Activated CD4-positive, CD25-positive, alpha-beta regulatory T cell treated with anti-CD3 and anti-CD28 coated beads, Interleukin-2, amount 50 U/mL, for 16 hours (primary cell): ENCODE results near the gene ADGRG3.
"Not testable (repeated sequence)": the region's sequence is repeated elsewhere in the genome, so short reads cannot be mapped to it uniquely, and the experiment has no call there.

Experiments used
- DNase-seq: peaks from one replicate; pipeline ENCODE4 v3.0.0-alpha.2; 2020; ENCODE audit warnings: low read depth, low spot score

Gene ADGRG3

DNA sequence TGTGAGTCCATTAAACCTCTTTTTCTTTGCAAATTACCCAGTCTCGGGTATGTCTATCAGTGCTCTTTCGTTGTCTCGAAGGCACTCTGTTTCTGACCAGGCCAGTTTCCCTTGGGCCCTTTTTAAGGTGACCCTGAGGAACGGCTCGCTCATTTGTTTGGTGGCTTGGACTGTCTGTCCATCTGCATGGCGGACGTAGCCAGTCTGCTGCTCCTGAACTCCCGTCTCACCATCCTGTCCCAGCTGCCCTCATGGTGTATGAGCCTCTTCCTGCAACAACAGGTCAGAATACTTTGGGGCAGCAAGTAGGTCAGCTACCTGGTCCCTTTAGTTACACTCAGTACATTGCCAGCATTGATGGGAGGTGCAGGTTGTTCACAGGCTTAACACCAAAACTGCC lies 45.5 kb downstream of the ADGRG3 start:
- DNase-seq, result no peak

DNA sequence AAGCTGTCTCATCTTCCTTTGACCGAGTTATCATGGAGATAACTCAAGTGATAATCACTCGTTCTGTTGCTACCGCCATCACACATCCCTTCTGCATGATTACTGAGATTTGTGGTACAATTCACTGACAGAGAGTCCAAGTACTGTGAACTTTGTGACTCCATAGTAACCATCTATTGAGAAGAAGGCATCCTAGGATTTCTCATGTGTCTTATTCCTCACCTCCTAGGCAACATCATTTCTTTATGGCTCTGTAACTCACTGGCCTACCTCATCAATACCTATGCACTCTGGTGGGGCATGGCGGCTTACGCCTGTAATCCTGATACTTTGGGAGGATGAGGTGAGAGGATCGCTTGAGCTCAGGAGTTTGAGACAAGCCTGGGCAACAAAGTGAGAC lies 45.9 kb downstream of the ADGRG3 start:
- no peak for DNase-seq

- DNase-seq, result no peak
These were observed 52.1 kb downstream of the ADGRG3 start for GRCh38 chr16:57720142-57720575.

- no peak for DNase-seq
These were observed 53.5 kb downstream of the ADGRG3 start for GRCh38 chr16:57721356-57722209.

GRCh38 chr16:57722210-57722499 lies 54.0 kb downstream of the ADGRG3 start:
- DNase-seq, result no peak

DNA sequence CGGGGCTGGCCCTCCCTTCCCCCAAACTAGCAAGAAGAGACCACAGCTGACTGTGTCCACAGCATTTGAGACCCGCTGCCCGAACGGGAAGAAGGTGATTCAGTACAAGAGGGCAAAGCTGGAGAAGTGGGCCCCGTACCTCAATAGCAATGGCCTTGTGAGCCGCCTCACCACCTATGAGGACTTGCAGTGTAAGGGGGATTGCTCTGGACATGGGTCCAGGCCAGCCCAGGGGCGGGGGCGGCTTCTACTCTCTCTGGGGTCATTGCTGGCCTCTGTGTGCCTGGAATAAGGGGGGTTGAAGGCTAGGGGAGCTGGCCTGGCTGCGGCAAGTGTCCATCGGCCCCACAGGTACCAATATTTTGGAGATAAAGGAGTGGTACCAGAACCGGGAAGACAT lies 54.5 kb downstream of the ADGRG3 start:
- no peak for DNase-seq

- no peak for DNase-seq
These were observed 55.1 kb downstream of the ADGRG3 start for GRCh38 chr16:57723170-57723569.

DNA sequence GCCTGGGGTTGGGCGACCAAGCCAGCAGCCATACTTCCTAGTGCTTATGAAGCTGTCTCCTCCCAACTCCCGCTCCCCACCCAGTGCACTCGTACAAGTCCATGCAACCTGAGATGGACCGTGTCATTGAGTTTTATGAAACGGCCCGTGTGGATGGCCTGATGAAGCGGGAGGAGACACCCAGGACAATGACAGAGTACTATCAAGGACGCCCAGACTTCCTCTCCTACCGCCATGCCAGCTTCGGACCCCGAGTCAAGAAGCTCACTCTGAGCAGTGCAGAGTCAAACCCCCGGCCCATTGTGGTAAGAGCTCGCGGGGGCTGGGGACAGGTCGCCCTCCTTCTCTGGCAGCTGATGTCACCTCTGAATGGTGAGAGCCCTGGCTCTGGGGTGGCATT lies 56.4 kb downstream of the ADGRG3 start:
- no peak for DNase-seq

DNA sequence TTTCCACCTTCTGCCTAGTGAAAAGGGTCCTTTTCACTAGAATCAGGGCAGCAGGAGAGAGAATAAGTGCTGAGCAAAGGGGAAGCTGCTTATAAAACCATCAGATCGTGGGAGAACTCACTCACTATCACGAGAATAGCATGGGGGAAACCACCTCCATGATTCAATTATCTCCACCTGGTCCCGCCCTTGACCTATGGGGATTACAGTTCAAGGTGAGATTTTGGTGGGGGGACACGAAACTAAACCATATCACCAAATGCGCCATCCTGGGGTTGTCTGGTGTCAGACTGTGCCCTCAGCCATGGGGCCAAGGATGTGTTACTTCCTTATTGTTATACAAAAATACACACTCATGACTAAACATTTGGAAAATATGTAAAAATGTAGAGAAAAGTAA lies 57.0 kb downstream of the ADGRG3 start:
- DNase-seq, result no peak

- no peak for DNase-seq
These were observed 57.4 kb downstream of the ADGRG3 start for GRCh38 chr16:57725554-57725953.

- DNase-seq, result no peak
These were observed 57.9 kb downstream of the ADGRG3 start for GRCh38 chr16:57725976-57726375.

GRCh38 chr16:57726433-57726947 lies 58.4 kb downstream of the ADGRG3 start:
- DNase-seq, result no peak

DNA sequence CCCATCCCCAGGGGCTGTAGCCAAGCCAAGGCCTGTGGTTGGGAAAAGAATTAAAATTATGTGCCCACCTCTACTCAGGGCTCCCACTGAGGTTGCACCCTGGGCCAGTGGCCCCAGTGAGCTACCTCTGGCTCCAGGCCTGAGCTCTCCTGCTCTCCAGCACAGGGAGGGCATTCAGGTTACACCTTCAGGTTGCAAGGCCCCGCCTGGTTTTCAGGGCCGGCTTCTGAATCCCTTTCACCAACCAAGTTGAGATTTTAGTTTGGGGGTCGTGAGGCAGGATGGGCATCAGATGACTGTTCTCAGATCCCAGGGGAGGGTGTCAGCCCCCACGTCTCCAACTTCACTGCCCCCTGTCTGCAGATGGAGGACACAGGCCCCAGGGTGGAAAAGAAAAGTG lies 59.5 kb downstream of the ADGRG3 start:
- no peak for DNase-seq

DNA sequence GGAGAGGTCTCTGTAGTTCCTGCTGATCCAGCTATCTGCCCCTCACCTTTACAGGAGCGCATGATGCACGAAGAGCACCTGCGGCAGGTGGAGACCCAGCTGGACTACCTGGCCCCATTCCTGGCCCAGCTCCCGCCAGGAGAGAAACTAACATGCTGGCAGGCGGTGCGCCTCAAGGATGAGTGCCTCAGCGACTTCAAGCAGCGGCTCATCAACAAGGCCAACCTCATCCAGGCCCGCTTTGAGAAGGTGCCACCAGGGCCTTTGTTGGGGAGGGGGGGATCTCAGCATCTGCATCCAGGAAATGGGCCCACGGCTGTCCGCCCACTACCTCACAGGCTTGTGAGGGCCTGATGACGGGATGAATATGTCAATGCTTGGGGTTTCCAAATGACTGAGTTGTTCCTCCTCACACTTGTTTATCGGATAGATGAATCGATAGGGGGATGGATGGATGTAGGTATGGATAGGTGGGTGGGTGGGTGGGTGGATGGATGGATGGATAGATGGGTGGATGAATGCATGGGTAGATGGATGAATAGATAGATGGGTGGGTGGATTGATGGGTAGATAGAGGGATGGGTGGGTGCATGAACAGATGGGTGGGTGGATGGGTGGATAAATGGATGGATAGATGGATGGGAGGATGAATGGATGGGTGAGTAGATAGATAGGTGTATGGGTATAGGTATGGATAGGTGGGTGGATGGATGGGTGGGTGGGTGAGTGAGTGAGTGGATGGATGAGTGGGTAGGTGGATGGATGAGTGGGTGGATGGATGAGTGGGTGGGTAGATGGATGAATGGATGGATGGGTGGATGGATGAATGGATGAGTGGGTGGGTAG lies 60.5 kb downstream of the ADGRG3 start:
- no peak for DNase-seq

DNA sequence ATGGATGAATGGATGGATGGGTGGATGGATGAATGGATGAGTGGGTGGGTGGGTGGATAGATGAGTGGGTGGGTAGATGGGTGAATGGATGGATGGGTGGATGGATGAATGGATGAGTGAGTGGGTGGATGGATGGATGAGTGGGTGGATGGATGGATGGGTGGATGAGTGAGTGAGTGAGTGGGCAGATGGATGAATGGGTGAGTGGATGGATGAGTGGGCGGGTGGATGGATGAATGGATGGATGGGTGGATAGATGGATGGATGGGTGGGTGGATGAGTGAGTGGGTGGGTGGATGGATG lies 61.0 kb downstream of the ADGRG3 start:
- DNase-seq, result no peak

- not testable (repeated sequence) for DNase-seq
These were observed 61.7 kb downstream of the ADGRG3 start for GRCh38 chr16:57729852-57730251.

GRCh38 chr16:57730771-57731730 lies 62.9 kb downstream of the ADGRG3 start:
- DNase-seq, result no peak

DNA sequence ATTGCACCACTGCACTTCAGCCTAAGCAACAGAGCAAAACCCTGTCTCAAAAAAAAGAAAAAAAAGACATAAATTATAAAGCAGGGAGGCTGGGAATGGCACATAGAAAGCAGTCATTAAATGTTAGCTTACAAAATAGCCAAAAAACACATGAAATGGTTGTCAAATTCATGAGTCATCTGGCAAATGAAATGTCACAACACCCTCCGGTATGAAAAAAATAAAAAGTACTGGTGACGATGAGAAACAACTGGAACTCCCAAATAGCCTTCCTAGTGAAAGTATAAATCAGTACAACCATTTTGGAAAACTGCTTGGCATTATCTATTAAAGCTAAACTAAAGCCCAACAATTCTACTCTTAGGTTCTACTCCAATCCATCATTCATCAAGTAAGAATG lies 63.9 kb downstream of the ADGRG3 start:
- no peak for DNase-seq

DNA sequence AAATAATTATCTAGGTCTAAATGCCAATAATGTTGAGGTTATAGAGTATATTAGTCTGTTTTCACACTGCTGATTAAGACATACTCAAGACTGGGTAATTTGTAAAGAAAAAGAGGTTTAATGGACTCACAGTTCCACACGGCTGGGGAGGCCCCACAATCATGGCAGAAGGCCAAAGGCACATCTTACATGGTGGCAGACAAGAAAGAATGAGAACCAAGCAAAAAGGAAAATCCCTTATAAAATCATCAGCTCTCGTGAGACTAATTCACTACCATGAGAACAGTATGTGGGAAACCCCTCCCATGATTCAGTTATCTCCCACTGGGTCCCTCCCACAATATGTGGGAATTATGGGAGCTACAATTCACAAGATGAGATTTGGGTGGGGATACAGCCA lies 64.6 kb downstream of the ADGRG3 start:
- DNase-seq, result no peak

- no peak for DNase-seq
These were observed 66.3 kb downstream of the ADGRG3 start for GRCh38 chr16:57734308-57734924.
